Panc1 (cell line): ENCODE measurements around the gene SH3GLB1. TPM values are rescaled to one million over a fixed set of nuclear protein-coding genes. Genes with fewer than 3 reads are reported as not detected.

Experiments
- ATAC-seq: fragments of 200-7000 bp; cut with Tn5 transposase; 2 replicates; pipeline ENCODE4 v1.9.1; 2020; ENCODE audit warnings: mild to moderate bottlenecking, moderate library complexity
- BruUV-seq: library from RNA; stranded (reverse); fragments of 400-500 nt; replicated peaks from 2 replicates; lab custom pipeline; 2021; lab: Mats Ljungman, UMichigan
- CTCF ChIA-PET: fragments of 300-600 bp; sonication (Branson Sonifier 250); formaldehyde crosslinking; loops from one replicate; lab custom pipeline; 2022; ENCODE audit warnings: antibody characterized with exemption; lab: Charles Lee
- POLR2A ChIA-PET: fragments of 300-600 bp; sonication (Branson Sonifier 250); formaldehyde crosslinking; loops from one replicate; lab custom pipeline; 2022; ENCODE audit warnings: antibody characterized with exemption; lab: Charles Lee
- DNase-seq: peaks from one replicate; pipeline ENCODE4 v3.0.0-alpha.2; 2010; ENCODE audit warnings: low read depth, low spot score
- H3K27ac ChIP-seq: 2 replicates; pipeline ENCODE4 v1.5.1; 2011; ENCODE audit warnings: mild to moderate bottlenecking, low read length, inconsistent platforms
- H3K27me3 ChIP-seq: fragments of 200-500 bp; sonication (Bioruptor generic); 2 replicates; pipeline ENCODE4 v1.6.0; 2014; ENCODE audit warnings: low read length, inconsistent platforms; ENCODE audit not compliant: control insufficient read depth, insufficient read depth
- H3K36me3 ChIP-seq: fragments of 200-500 bp; sonication (Bioruptor generic); 2 replicates; pipeline ENCODE4 v1.5.1; 2014; ENCODE audit warnings: inconsistent platforms, mild to moderate bottlenecking, low read length, moderate library complexity; ENCODE audit not compliant: control insufficient read depth, insufficient read depth
- H3K4me1 ChIP-seq: 2 replicates; pipeline ENCODE4 v1.5.1; 2011; ENCODE audit warnings: inconsistent platforms, mild to moderate bottlenecking, low read length, moderate library complexity; ENCODE audit not compliant: control insufficient read depth, insufficient read depth
- H3K4me3 ChIP-seq, 2 experiments: 2 replicates each; pipeline ENCODE4 v1.5.1; 2011 to 2012; ENCODE audit warnings: low read depth in 2 of 2, low read length in 2 of 2, mild to moderate bottlenecking in 2 of 2, inconsistent platforms in 1 of 2, moderate library complexity in 1 of 2
- H3K9me3 ChIP-seq: fragments of 200-500 bp; sonication (Bioruptor generic); 2 replicates; pipeline ENCODE4 v1.5.1; 2014; ENCODE audit warnings: low read depth, mild to moderate bottlenecking, inconsistent platforms, low read length, moderate library complexity; ENCODE audit not compliant: control insufficient read depth, insufficient read depth
- POLR2AphosphoS5 ChIP-seq: IDR thresholded peaks from 2 replicates; pipeline ENCODE4 v1.6.1; 2012; ENCODE audit warnings: mild to moderate bottlenecking, low read depth, low read length, moderate library complexity
- REST ChIP-seq, 2 experiments: IDR thresholded peaks; 2 replicates each; pipeline ENCODE4 v1.6.1; 2011 to 2012; ENCODE audit warnings: low read depth in 2 of 2, control low read depth in 1 of 2, low read length in 1 of 2, mild to moderate bottlenecking in 1 of 2, moderate library complexity in 1 of 2; ENCODE audit not compliant: insufficient read depth in 1 of 2
- SIN3A ChIP-seq: IDR thresholded peaks from 2 replicates; pipeline ENCODE4 v1.6.1; 2012; ENCODE audit warnings: low read depth, mild to moderate bottlenecking, low read length, moderate library complexity, borderline replicate concordance; ENCODE audit not compliant: insufficient read depth
- TCF7L2 ChIP-seq: IDR thresholded peaks from 2 replicates; pipeline ENCODE4 v1.6.1; 2011; ENCODE audit warnings: mild to moderate bottlenecking, low read depth, low read length, inconsistent platforms
- in situ Hi-C: cut with HindIII; loops from 2 replicates; pipeline ENCODE4 v1.10.0; 2016; ENCODE audit warnings: low sequenced_read_pairs, low pct_unique_long_range_greater_than_20kb
- intact Hi-C: fragments of 100-400 bp; cut with micrococcal nuclease; formaldehyde crosslinking; loops from one replicate; pipeline ENCODE4 v1.10.0; 2022; ENCODE audit not compliant: unreplicated experiment
- total RNA-seq: library from RNA; stranded (reverse); gene quantifications from one replicate; pipeline ENCODE4 v1.2.1, GENCODE V29; 2021; ENCODE audit not compliant: unreplicated experiment
- TF ChIP-seq, protein P1 (sequence below): fragments of 450-650 bp; IDR thresholded peaks from 2 replicates; pipeline ENCODE4 v1.5.1; 2017; ENCODE audit warnings: mild to moderate bottlenecking

SH3GLB1 gene
- total RNA-seq, 1 experiment from 2014 or later: 94.3 TPM

- POLR2A ChIA-PET: no interaction called here
- Histone ChIP-seq H3K4me3 (no peak overlapping the region), H3K4me1 (peaks cover 5% of the 10 kb centered on the region; the same call in 1 of the 2 replicates), H3K36me3 (no peaks in the 10 kb centered on the region), H3K9me3 (no peaks in the 10 kb centered on the region), H3K27me3 (no peaks in the 10 kb centered on the region), H3K27ac (no peak overlapping the region)
- in situ Hi-C loops (no loop called here), intact Hi-C loops (no loop called here)
- DNase-seq: no peak
- CTCF ChIA-PET: no interaction called here
- ATAC-seq: no peak
- no TSS peak for BruUV-seq
- TF ChIP-seq, protein P1, sequence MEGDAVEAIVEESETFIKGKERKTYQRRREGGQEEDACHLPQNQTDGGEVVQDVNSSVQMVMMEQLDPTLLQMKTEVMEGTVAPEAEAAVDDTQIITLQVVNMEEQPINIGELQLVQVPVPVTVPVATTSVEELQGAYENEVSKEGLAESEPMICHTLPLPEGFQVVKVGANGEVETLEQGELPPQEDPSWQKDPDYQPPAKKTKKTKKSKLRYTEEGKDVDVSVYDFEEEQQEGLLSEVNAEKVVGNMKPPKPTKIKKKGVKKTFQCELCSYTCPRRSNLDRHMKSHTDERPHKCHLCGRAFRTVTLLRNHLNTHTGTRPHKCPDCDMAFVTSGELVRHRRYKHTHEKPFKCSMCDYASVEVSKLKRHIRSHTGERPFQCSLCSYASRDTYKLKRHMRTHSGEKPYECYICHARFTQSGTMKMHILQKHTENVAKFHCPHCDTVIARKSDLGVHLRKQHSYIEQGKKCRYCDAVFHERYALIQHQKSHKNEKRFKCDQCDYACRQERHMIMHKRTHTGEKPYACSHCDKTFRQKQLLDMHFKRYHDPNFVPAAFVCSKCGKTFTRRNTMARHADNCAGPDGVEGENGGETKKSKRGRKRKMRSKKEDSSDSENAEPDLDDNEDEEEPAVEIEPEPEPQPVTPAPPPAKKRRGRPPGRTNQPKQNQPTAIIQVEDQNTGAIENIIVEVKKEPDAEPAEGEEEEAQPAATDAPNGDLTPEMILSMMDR: no peak
- no peak for TF ChIP-seq POLR2AphosphoS5
- no peak for TF ChIP-seq TCF7L2
Observed at GRCh38 chr1:86775395-86775794, 71.0 kb downstream of the SH3GLB1 start.

- Histone ChIP-seq H3K9me3 (no peaks in the 10 kb centered on the region), H3K27ac (no peak overlapping the region), H3K4me1 (peaks cover 5% of the 10 kb centered on the region; the same call in 1 of the 2 replicates), H3K36me3 (no peaks in the 10 kb centered on the region), H3K27me3 (no peaks in the 10 kb centered on the region), H3K4me3 (no peak overlapping the region)
- ChIA-PET POLR2A (no interaction called here), CTCF (no interaction called here)
- TF ChIP-seq TCF7L2 (no peak), SIN3A (no peak), POLR2AphosphoS5 (no peak), REST (IDR thresholded peaks at IDR 0.05; ENCODE audit: insufficient read depth in 1 of 2, low read depth in 2 of 2, low read length in 1 of 2) (no peak)
- TF ChIP-seq, protein P1: no peak
- in situ Hi-C loops (no loop called here), intact Hi-C loops (no loop called here)
- no TSS peak for BruUV-seq
- DNase-seq: no peak
- no peak for ATAC-seq
Observed at GRCh38 chr1:86776108-86776507, 71.7 kb downstream of the SH3GLB1 start.
